Stimulated activated CD4-positive, alpha-beta T cell treated with anti-CD3 and anti-CD28 coated beads, Interleukin-12 subunit alpha, Interleukin-12 subunit beta, amount 100 ng/mL, for 4 hours (primary cell): ENCODE results near the gene NPHS1.
"Not testable (repeated sequence)": the region's sequence is repeated elsewhere in the genome, so short reads cannot be mapped to it uniquely, and the experiment has no call there.

ENCODE experiments used
- DNase-seq: peaks from one replicate; pipeline ENCODE4 v3.0.0-alpha.2; 2020

The NPHS1 gene

DNA sequence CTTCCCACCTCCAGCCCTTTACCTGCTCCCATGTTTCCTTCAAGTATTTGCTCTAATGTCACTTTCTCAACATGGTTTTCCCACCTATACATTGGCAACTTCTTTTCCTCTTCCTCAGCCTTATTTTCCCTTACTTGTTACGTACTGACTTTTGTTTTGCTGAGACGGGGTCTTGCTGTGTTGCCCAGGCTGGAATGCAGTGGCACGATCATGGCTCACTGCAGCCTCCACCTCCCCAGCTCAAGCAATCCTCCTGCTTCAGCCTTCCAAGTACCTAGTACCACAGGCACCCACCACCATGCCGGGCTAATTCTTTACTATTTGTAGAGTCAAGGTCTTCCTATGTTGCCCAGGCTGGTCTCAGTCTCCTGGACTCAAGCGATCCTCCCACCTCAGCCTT, 44.7 kb downstream of the NPHS1 start:
- no peak for DNase-seq

DNA sequence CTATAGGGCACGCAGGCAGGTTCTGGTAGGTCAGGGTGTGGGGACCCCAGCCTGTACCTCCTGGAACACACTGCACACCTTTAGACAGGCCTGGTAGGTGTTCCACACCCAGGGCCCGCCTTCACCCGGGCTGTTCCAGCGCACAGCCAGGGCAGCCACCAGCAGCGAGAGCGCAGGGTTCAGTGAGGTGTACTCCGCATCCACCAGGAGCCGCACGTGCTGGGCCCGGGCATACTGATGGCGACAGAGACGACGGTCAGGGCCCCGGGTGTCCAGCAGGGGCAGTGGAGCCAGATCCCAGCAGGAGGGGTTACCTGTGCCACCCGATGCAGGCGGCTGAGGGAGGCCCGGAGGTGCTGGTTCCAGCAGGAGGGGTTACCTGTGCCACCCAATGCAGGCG, 45.7 kb downstream of the NPHS1 start:
- no peak for DNase-seq

DNA sequence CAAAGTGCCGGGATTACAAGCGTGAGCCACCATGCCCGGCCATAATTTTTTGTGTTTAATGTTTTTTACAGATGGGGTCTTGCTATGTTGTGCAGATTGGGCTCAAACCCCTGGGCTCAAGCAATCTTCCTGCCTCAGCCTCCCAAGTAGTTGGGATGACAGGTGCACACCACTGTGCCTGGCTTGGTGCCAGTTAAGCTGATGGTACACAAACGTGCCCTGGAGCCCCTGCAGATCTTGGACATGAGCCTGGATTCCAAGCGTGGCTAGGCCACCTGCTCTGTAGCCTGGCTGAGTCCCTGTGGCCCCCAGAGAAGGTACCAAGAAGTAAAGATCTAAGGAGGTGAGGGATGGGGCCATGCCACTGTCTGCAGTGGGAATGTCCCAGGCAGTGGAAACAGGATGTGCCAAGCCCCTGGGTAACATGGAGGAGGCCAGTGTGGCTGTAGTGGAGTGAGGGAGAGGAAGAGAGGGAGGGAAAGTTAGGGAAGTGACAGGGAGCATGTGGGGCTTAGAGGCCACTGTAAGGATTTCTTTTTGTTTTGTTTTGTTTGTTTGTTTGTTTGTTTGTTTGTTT, 46.7 kb downstream of the NPHS1 start:
- DNase-seq: no peak

DNA sequence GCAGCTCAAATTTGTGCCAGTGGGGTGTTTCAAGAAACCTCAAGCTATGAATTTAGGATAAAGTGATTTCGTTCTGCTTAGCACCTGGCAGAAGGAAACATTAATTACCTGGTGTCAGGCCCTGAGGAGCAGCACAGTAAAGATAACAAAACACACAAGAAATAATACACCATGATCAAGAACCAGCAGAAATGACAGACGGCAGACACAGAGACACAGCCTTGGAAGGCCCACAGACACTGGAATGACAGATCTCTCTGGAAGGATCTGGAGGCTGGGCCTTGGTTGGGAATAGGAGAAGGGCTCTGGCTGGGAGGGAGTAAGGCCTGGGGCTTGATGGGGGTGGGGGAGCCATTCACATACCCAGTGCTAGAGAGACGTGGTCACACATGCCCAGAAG, 50.5 kb downstream of the NPHS1 start:
- DNase-seq: no peak

DNA sequence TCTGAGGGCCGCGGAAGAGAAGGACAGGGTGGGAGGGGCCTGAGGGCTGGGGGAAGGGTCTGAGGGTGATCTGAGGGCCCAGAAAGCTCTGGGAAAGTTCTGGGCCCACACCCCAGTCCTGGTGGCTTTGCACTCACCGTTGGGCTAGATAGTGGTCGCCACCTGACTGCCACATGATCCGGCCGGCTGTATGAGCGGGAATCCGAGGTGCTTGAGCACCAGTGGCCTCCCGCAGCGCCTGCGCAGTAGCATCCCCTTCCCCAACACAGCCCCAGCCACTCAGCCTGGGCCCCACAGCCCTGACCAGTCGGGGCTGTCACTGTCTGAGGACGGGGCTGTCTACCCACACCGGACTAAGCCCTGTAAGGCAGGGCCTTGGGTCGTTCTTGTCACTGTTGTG, 54.6 kb downstream of the NPHS1 start:
- DNase-seq: no peak

DNA sequence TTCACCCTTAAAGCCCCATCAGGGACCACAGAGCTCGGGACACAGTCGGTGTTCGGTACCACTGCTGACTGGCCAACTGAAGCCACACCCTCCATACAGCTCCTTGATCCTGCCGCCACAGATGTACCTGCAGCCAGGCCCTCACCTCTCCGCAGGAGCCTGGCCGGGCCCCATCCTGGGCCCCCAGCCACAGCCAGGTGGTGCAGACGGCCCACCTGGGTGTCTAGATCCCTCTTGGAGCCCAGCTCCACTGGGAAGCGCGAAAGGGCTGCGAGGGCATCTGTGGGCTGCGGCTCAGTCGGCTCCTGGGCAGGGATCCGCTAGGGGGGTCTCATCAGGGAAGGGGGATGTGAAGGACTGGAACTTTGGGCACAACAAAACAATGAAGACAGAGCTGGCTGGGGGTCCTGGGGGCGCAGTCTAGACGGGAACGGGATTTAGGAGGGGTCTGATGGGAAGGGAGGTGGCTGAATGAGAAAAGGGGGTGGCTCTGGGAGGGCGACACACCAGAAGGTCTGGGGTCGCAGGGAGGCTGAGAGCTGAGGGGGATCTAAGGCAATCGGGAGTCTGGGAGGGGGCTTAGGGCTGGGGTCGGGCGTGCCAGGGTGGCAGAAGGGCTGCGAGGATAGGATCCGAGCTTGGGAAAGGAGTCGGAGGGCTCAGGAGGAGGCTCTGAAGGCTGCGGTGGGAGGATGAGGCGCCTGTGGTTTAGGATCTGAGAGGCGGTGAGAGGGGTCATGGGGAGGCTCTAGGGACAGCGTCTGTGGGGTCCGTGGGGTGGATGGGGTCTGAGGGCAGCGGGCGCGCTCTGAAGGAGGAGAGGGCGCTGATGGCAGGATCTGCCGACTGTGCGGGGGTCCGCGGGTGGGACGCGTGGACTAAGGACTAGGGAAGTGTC, 55.4 kb downstream of the NPHS1 start:
- no peak for DNase-seq

DNA sequence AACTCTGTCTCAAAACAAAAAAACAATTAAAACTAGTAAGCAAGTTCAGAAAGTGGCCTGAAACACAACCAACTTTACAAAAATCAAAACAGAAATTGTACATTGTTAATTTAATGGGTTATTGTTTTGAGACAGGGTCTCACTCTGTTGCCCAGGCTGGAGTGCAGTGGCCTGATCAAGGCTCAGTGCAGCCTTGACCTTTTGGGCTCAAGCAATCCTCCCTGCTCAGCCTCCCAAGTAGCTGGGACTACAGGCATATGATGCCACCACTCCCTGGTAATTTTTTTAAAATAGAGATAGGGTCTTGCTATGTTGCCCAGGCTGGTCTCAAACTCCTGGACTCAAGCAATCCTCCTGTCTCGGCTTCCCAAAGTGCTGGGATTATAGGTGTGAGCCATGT, 56.7 kb downstream of the NPHS1 start:
- DNase-seq: not testable (repeated sequence)

DNA sequence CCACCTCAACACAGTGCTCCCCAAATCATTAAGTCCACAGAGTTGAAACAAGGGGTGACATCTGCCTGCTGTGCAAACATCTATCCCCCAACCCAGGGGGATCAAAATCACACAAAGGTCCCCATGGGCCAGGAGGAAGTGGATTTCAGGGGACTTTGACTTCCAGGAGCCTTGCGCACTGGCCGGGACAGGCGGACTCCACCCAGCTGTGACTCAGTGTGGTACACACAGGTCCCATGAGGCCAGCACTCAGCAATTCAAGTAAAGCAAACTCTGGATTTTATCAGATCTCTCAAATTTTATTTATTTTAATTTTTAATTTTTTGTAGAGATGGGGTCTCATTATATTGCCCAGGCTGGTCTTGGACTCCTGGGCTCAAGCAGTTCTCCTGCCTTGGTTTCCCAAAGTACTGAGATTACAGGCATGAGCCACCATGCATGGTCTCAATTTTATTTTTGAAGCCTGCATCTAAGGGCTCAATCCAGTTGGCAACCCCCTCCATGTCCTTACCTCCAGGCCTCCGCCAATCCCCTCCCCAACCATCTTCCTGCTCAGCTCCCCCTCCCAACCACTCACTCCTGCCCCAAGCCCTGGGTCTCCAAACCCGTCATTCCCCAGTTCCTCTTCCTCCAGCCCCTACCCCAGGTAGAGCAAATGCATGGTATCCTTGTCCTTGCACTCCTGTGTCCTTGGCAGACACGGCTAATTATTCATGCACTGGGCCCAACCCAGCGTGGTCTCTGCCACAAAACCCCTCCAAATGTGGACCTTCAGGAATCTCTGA, 58.7 kb downstream of the NPHS1 start:
- no peak for DNase-seq

DNA sequence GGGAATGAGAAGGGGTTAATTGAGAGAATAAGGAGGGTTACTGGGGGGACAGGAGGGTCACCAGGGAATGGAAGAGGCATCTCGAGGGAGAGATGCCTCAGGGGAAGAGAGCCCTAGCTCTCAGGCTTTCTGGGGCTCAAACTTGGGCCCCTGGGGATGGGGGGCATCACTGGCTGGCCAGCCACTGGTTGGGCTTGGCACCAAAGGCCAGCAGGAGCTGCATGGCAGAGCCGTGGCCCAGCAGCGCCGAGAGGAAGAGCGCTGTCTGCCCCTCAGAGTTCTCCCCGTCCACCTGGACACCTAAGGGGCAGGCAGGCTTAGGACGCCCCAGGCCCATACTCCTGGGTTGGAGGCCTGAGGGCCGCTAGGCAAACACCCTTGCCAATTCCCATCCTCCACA, 59.4 kb downstream of the NPHS1 start:
- DNase-seq: no peak

DNA sequence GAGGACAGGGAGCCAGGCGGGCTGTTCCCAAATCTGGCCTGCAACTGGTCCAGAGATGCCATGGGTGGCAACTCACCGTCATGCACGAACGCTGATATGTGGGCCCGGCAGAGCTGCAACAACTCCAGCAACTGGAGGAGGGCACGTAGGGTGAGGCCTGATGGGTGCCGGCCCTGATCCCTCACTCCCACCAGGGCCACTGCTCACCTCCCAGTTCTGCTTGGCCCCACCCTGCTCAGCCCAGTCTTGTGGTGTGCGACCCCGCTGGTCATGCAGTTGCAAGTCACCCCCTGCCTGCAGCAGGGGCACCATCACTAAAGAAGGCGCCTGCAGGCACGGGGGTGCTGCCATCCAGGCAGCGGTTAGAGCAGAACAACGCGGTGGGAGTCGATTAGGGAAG, 60.0 kb downstream of the NPHS1 start:
- DNase-seq: no peak

DNA sequence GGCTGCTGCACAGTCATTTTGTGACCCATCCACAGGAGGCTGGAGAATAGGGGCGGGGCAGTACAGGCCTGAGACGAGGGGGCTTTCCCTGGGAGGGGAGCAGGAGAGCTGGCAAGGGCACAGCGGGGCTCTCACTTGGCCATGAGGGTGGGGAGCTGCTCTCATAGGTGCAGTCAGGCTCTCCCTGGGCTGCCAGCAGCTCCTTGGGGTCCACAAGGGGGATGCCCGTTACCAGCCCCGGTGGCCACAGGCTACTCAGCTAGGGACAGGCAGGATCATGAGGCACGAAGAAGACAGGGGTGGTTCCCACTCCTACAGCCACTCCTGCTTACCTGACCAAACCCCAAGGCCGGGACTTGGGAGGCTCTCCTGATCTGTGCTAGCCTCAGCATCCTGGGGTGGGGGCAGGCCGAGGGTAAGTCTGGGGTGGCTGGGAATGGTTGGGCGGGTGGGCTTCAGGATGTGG, 60.5 kb downstream of the NPHS1 start:
- no peak for DNase-seq

DNA sequence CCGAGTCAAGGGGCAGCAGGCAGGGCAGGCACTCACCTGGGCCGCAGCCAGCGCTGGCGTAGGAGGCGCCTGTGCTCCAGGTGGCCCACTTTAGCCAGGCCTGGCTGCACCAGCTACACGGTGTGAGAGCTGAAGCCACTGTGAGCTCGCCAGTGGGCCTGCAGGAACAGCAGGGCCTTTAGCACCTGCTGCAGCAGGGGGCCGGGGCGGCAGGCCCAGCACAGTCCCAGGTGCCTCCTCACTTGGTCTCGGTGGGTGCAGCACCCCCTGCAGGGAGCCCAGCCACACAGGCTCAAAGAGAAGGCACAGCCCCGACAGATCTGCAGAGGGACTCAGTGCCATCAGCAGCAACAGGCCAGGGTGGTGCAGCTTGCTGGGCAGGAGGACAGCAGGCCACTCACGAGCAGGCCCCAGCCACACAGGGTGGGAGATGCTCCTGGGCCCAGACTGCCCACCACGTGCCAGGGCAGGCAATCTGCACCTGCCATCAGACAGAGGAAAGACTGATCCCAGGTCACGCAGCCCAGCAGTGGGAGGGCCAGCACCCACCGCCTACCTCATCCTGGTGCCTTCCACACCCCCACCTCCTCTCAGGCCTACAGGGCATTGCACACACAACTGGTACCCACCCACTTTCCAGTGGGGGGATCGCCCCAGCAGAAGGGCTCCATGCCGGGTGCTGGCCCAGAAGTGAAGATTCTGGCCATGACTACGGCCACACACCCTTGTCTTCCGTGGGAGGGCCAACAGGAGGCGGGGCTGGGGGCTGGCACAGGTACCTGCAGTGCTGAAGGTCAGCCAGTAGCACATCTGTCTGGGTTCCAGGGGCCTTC, 61.1 kb downstream of the NPHS1 start:
- no peak for DNase-seq

DNA sequence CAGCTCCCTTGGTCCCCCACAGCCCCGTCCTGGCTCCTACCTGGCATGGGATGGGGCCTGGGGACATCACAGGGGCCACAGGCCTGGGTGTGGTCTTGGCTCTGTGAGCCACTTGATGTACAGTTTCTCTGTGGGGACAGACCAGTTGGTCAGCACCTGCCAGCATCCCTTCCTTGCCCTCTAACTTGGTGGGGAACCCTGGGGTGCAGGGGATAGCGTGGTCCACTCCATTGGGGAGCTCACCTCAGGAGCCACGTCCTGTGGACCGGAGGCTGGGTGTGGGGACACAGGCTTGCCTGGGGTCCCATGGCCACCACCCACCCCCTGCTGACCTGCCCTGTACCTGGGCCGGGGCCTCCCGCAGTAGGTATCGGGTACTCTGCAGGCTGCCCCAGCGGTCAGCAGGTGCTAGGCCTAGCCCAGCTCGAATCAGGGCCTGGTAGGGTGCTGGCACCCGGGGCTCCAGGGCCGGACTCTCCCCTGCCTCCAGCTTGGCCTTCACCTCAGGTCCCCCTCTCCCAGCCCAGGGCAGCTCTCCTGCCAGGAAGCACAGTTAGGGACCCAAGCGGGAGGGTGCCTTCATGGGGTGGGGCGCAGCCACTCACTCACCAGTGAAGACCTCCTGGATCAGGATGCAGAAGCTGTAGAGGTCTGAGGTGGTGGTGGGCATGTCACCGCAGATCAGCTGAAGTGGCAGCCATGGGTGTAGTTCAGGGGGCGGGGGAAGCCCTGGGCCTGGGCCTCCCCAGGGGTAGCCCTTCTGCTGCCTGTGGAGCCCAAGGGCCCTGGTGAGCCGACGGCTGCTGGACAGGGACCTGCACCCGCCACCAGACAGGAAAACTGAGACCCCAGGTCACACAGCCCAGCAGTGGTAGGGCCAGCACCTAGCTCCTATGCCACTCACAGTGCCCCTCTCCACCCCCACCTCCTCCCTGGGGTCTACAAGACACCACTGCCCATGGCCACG, 62.0 kb downstream of the NPHS1 start:
- no peak for DNase-seq

DNA sequence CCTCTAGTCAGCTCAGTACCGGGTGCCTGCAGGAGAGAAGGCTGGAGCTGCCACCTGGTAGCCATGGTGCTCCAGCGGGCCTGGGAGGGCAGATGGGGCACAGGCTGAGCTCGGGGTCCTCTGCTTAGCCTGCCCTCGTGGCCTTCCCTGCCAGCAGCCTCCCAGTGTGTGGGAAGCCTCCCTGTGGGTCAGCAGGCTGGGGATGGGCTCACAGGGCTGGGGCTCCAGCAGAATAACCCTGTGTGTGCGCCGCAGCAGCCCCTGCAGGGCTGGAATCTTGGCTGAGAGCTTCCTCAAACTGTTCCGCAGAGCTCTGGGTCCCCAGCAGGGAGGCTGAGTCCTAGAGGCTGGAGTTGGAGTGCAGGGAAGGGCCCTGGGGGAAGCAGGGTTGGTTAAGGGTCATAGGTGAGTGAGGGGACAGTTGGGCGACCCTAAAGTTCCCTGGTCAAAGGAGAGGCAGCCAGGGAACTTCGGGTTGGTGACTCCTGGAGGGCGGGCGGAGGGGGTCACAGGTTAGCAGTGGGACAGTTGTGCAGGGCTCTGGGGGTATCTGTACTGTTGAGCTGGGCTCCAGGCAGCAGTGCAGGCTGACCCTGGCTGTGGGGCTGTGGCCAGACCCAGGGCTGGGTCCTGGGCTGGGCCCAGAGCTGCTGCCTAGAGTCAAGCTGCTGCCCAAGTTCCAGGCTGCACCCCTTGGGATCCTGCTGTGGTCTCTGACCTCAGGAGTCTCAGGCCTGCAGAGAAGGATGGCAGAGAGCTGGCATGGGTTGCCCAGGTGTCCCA, 62.9 kb downstream of the NPHS1 start:
- DNase-seq: no peak

DNA sequence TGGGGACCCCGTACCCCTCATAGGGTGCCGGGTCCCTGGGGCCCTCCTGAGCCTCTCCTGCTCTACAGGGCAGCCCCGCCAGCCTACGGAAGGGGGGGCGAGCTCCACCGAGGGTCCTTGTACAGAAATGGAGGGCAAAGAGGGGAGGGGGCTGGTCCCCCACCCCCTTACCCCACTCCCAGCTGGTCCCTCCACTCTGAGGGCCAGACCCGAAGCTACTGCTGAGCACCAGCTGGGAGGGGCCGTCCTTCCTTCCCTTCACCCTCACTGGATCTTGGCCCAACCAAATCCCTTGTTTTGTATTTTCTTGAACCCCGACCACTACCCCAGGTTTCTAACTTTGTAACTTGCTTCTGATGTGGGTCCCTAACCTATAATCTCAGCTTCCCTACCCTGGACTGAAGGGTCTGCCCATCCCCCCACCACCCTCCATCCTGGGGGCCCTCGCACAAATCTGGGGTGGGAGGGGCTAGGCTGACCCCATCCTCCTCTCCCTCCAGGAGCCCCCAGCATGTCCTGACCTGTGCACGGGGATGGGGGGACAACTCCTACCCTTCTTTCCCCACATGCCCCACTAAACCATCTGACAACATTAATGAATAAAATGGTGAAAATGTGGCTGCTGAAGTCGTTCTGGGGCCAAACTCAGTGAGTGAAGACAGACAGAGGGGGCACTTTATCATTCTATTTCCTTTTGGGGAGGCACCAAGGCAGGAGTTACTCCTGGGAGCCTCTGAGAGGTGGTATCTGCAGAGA, 63.9 kb downstream of the NPHS1 start:
- DNase-seq: no peak

DNA sequence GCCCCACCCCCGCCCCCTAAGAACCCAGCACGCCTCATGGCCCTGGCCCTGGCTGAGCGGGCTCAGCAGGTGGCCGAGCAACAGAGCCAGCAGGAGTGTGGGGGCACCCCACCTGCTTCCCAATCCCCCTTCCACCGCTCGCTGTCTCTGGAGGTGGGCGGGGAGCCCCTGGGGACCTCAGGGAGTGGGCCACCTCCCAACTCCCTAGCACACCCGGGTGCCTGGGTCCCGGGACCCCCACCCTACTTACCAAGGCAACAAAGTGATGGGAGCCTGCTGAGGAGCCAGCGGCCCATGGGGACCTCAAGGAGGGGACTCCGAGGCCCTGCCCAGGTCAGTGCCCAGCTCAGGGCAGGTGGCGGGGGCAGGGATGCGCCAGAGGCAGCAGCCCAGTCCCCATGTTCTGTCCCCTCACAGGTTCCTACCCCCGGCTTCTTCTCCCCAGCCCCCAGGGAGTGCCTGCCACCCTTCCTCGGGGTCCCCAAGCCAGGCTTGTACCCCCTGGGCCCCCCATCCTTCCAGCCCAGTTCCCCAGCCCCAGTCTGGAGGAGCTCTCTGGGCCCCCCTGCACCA, 65.0 kb downstream of the NPHS1 start:
- no peak for DNase-seq

DNA sequence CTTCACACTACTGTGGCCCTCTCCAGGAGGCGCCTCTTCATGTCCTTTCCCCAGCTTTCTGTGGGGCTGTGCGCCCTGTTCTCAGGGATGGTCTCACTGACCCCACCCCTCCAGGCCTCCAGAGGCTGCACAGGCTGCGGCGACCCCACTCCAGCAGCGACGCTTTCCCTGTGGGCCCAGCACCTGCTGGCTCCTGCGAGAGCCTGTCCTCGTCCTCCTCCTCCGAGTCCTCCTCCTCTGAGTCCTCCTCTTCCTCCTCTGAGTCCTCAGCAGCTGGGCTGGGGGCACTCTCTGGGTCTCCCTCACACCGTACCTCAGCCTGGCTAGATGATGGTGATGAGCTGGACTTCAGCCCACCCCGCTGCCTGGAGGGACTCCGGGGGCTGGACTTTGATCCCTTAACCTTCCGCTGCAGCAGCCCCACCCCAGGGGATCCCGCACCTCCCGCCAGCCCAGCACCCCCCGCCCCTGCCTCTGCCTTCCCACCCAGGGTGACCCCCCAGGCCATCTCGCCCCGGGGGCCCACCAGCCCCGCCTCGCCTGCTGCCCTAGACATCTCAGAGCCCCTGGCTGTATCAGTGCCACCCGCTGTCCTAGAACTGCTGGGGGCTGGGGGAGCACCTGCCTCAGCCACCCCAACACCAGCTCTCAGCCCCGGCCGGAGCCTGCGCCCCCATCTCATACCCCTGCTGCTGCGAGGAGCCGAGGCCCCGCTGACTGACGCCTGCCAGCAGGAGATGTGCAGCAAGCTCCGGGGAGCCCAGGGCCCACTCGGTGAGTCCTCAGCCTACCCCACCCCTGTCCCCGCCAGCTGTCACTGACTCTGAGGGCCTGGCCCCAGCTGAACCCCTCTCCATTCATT, 65.8 kb downstream of the NPHS1 start:
- DNase-seq: no peak

DNA sequence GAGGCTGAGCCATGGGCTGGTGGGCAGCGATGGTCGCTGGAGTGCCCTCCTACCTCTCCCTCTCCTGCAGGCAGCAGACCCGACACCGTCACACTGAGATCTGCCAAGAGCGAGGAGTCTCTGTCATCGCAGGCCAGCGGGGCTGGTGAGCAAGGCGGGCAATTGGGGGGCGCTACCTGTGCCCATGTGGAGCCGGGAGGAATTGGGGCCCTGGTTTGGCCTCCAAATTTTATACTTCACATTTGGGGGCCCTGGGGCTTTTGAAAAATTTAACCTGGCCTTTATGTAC, 67.0 kb downstream of the NPHS1 start:
- no peak for DNase-seq
